Osteoblast (primary cell): ENCODE measurements around the gene EXOC2. TPM values are rescaled to one million over a fixed set of nuclear protein-coding genes. Genes with fewer than 3 reads are reported as not detected.

Source experiments
- DNase-seq: peaks from one replicate; pipeline ENCODE4 v3.0.0; 2011; ENCODE audit warnings: low spot score, mixed read lengths; ENCODE audit not compliant: insufficient read length; ENCODE audit errors: missing footprints
- H2AFZ ChIP-seq: 2 replicates; pipeline ENCODE4 v1.6.0; 2011; ENCODE audit warnings: mild to moderate bottlenecking, low read length
- H3K27ac ChIP-seq: 2 replicates; pipeline ENCODE4 v1.5.1; 2011; ENCODE audit warnings: mild to moderate bottlenecking, low read depth, low read length, moderate library complexity
- H3K27me3 ChIP-seq: 2 replicates; pipeline ENCODE4 v1.6.0; 2012; ENCODE audit warnings: mild to moderate bottlenecking, control low read depth, inconsistent platforms, low read length, moderate library complexity; ENCODE audit not compliant: insufficient read depth
- H3K36me3 ChIP-seq: 2 replicates; pipeline ENCODE4 v1.5.1; 2011; ENCODE audit warnings: mild to moderate bottlenecking, low read length, control low read depth, moderate library complexity; ENCODE audit not compliant: insufficient read depth
- H3K4me1 ChIP-seq: 2 replicates; pipeline ENCODE4 v1.5.1; 2011; ENCODE audit warnings: mild to moderate bottlenecking, low read length, control low read depth, moderate library complexity; ENCODE audit not compliant: insufficient read depth
- H3K4me2 ChIP-seq: 2 replicates; pipeline ENCODE4 v1.6.0; 2011; ENCODE audit warnings: mild to moderate bottlenecking, low read length; ENCODE audit not compliant: insufficient read depth
- H3K4me3 ChIP-seq: fragments of 200-600 bp; sonication (generic); 3 replicates; pipeline ENCODE4 v1.5.1; 2012; ENCODE audit warnings: mild to moderate bottlenecking, low read length, inconsistent platforms; ENCODE audit not compliant: insufficient read depth
- H3K79me2 ChIP-seq: 2 replicates; pipeline ENCODE4 v1.6.0; 2012; ENCODE audit warnings: mild to moderate bottlenecking, low read length, control low read depth, inconsistent platforms; ENCODE audit not compliant: insufficient read depth
- H3K9me3 ChIP-seq: 2 replicates; pipeline ENCODE4 v1.5.1; 2011; ENCODE audit warnings: low read depth, low read length, control low read depth
- H4K20me1 ChIP-seq: 2 replicates; pipeline ENCODE4 v1.6.0; 2012; ENCODE audit warnings: mild to moderate bottlenecking, low read length, control low read depth; ENCODE audit not compliant: insufficient read depth
- CTCF ChIP-seq: IDR thresholded peaks from 2 replicates; pipeline ENCODE4 v1.5.1; 2011; ENCODE audit warnings: mild to moderate bottlenecking, low read depth, low read length, moderate library complexity; ENCODE audit errors: extremely low read depth
- total RNA-seq: library from RNA; depleted of rRNA; stranded (reverse); fragments of >200 nt; gene quantifications from 2 replicates; pipeline ENCODE4 v1.2.3, GENCODE V29; 2012

EXOC2 gene
- total RNA-seq, 1 donor = 19.5 TPM

DNA sequence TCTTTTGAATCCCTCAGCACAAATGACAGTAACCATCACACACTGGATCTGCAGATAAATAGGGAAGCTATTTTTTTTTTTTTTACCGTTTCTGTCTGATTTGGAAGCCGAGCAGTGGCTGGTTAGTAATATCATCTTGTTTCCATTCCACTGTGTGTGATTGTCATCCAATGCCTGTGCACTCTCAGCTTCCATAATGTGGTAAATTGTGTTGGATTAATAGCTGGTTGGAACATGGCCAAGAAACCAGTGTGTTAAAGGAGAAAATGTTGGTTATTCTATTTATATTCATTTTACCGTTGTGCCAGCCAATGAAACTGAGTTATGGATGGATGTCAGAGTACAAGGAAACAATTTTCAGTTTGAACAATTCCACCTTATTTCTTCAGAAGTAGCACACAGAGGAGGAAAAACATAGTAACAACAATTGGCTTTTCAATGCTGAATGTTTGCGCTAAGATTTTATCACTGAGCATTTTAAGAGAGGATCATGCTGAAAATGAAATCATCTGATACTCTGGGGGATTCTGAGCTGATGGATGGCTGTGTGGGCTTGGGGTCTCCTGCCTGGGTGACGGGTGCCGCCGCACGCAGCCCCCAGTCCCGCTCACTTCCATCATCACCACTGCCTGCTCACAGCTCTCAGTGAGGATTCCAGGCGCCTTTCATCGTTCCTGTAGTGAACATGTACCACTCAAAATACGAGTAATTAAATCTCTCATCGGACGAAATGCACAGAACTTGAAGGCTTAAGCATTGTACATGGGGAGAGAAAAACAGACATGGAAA, 40.7 kb upstream of the EXOC2 start:
- Histone ChIP-seq H2AFZ (no peak overlapping the region), H4K20me1 (no peaks in the 10 kb centered on the region), H3K4me1 (no peaks in the 10 kb centered on the region), H3K79me2 (no peaks in the 10 kb centered on the region), H3K4me2 (no peak overlapping the region), H3K4me3 (no peak overlapping the region), H3K27ac (no peak overlapping the region), H3K9me3 (no peaks in the 10 kb centered on the region), H3K36me3 (no peaks in the 10 kb centered on the region), H3K27me3 (peaks cover 32% of the 10 kb centered on the region)
- TF ChIP-seq CTCF = no peak
- DNase-seq = no peak

DNA sequence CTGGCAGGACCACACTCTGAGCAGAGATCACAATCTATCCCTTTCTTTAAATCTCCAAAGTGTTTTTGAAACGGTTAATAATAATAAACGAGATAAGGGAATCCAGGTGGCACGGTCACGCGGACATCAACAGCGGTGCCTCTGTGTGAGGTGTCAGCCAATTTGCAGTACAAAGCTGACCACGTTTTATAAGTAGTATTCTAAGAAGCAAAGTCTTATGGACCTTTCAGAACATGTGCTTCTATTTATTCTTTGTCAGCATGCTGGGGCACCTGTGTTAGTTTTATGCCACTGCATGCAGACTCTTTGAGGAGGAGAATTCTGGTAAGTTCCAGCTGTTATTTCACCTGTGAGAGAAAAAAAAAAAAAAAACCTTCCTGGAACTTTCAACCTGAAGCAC, 39.0 kb upstream of the EXOC2 start:
- Histone ChIP-seq H3K4me2 (no peak overlapping the region), H4K20me1 (no peaks in the 10 kb centered on the region), H3K36me3 (no peaks in the 10 kb centered on the region), H3K9me3 (no peaks in the 10 kb centered on the region), H3K79me2 (no peaks in the 10 kb centered on the region), H3K4me1 (no peaks in the 10 kb centered on the region), H3K4me3 (no peak overlapping the region), H3K27ac (no peak overlapping the region), H3K27me3 (peaks cover 42% of the 10 kb centered on the region), H2AFZ (no peak overlapping the region)
- TF ChIP-seq CTCF = no peak
- no peak for DNase-seq

GRCh38 chr6:729606-730320, 36.8 kb upstream of the EXOC2 start:
- TF ChIP-seq CTCF = no peak
- Histone ChIP-seq H2AFZ (no peak overlapping the region), H4K20me1 (no peaks in the 10 kb centered on the region), H3K27ac (no peak overlapping the region), H3K36me3 (no peaks in the 10 kb centered on the region), H3K79me2 (no peaks in the 10 kb centered on the region), H3K4me3 (no peak overlapping the region), H3K27me3 (peaks cover 41% of the 10 kb centered on the region), H3K9me3 (no peaks in the 10 kb centered on the region), H3K4me2 (no peak overlapping the region), H3K4me1 (no peaks in the 10 kb centered on the region)
- no peak for DNase-seq

DNA sequence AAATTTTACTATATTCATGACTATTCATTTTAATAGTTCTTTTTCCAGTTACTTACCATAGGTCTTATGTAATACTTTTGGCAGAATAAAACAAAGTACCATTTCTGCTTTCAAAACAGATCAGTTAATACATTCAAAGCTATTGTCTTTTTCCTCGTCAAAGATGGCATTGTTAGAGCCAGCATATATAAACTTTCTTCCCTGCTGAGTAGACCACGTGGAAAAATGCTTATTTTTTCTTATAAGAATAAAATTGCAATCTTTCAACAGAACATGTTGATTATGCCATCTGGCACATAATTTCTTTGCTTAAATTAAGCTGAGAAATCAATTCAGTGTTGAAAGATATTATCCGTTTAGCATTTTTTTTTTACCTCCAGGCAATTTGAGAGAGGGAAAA, 34.9 kb upstream of the EXOC2 start:
- Histone ChIP-seq H2AFZ (no peak overlapping the region), H3K4me3 (no peak overlapping the region), H3K27me3 (peaks cover 41% of the 10 kb centered on the region), H3K36me3 (no peaks in the 10 kb centered on the region), H3K27ac (no peak overlapping the region), H3K4me2 (no peak overlapping the region), H3K9me3 (no peaks in the 10 kb centered on the region), H3K4me1 (no peaks in the 10 kb centered on the region), H3K79me2 (no peaks in the 10 kb centered on the region), H4K20me1 (no peaks in the 10 kb centered on the region)
- no peak for TF ChIP-seq CTCF
- DNase-seq = no peak
